ENCODE data around the gene CREB5. TPM values are rescaled to one million over a fixed set of nuclear protein-coding genes. Genes with fewer than 3 reads are reported as not detected.

The CREB5 gene
- polyA plus RNA-seq, 1 donor from 2014 or later: 3.7 TPM

GRCh38 chr7:28808796-28809533, 396.6 kb downstream of the CREB5 start:
- Histone ChIP-seq H4K20me1 (ENCODE audit: insufficient read depth) (no peaks in the 10 kb centered on the region), H3K9ac (ENCODE audit: low read length) (no peak overlapping the region), H3K27me3 (ENCODE audit: insufficient read depth, low read depth, low read length) (no peaks in the 10 kb centered on the region), H3K79me2 (replicated peaks; ENCODE audit: insufficient read depth, low read length) (no peaks in the 10 kb centered on the region), H2AFZ (ENCODE audit: low read depth, low read length) (no peak overlapping the region), H3K9me2 (ENCODE audit: insufficient read depth, low read length) (no peaks in the 10 kb centered on the region), H3K36me3 (ENCODE audit: insufficient read depth, low read length) (no peaks in the 10 kb centered on the region), H3K9me3 (ENCODE audit: low read length) (no peaks in the 10 kb centered on the region), H3K4me3 (ENCODE audit: low read length) (no peak overlapping the region), H3F3A (ENCODE audit: insufficient read depth, low read length, poor library complexity, severe bottlenecking) (no peaks in the 10 kb centered on the region), H3K27ac (ENCODE audit: low read length) (no peak overlapping the region), H3K4me2 (ENCODE audit: low read length) (no peak overlapping the region)
- TF ChIP-seq EZH2 (IDR thresholded peaks at IDR 0.05; ENCODE audit: borderline replicate concordance, insufficient read depth, low read length, poor library complexity, severe bottlenecking): no peak
- no peak for TF ChIP-seq SMC3 (conservative IDR thresholded peaks at IDR 0.05; ENCODE audit: poor library complexity)
- no peak for TF ChIP-seq TAF1 (IDR thresholded peaks at IDR 0.05; ENCODE audit: low read depth)
- no peak for TF ChIP-seq CTCF (IDR thresholded peaks at IDR 0.05; ENCODE audit: poor library complexity, severe bottlenecking)
- TF ChIP-seq POLR2AphosphoS5 (IDR thresholded peaks at IDR 0.05): no peak
- TF ChIP-seq RAD21 (conservative IDR thresholded peaks at IDR 0.05): no peak
- TF ChIP-seq EP300 (conservative IDR thresholded peaks at IDR 0.05; ENCODE audit: poor library complexity, severe bottlenecking): no peak
- TF ChIP-seq MXI1 (conservative IDR thresholded peaks at IDR 0.05; ENCODE audit: poor library complexity, severe bottlenecking): no peak
- no peak for TF ChIP-seq REST (IDR thresholded peaks at IDR 0.05; ENCODE audit: borderline replicate concordance)

GRCh38 chr7:28811008-28811407, 398.7 kb downstream of the CREB5 start:
- no peak overlapping the region for H3K27ac ChIP-seq (ENCODE audit: low read length)
- no peak for TF ChIP-seq SMC3 (conservative IDR thresholded peaks at IDR 0.05; ENCODE audit: poor library complexity)
- TF ChIP-seq EZH2 (IDR thresholded peaks at IDR 0.05; ENCODE audit: borderline replicate concordance, insufficient read depth, low read length, poor library complexity, severe bottlenecking): no peak
- no peak for TF ChIP-seq MXI1 (conservative IDR thresholded peaks at IDR 0.05; ENCODE audit: poor library complexity, severe bottlenecking)
- no peak for TF ChIP-seq EP300 (conservative IDR thresholded peaks at IDR 0.05; ENCODE audit: poor library complexity, severe bottlenecking)
- TF ChIP-seq REST (IDR thresholded peaks at IDR 0.05; ENCODE audit: borderline replicate concordance): no peak
- TF ChIP-seq RAD21 (conservative IDR thresholded peaks at IDR 0.05): no peak
- no peak for TF ChIP-seq CTCF (IDR thresholded peaks at IDR 0.05; ENCODE audit: poor library complexity, severe bottlenecking)
- TF ChIP-seq POLR2AphosphoS5 (IDR thresholded peaks at IDR 0.05): no peak
- TF ChIP-seq TAF1 (IDR thresholded peaks at IDR 0.05; ENCODE audit: low read depth): no peak
- no peak overlapping the region for H3K4me2 ChIP-seq (ENCODE audit: low read length)
- no peaks in the 10 kb centered on the region for H4K20me1 ChIP-seq (ENCODE audit: insufficient read depth)
- no peaks in the 10 kb centered on the region for H3F3A ChIP-seq (ENCODE audit: insufficient read depth, low read length, poor library complexity, severe bottlenecking)
- no peak overlapping the region for H2AFZ ChIP-seq (ENCODE audit: low read depth, low read length)
- no peak overlapping the region for H3K4me3 ChIP-seq (ENCODE audit: low read length)
- H3K9me3 ChIP-seq (ENCODE audit: low read length): no peaks in the 10 kb centered on the region
- no peaks in the 10 kb centered on the region for H3K27me3 ChIP-seq (ENCODE audit: insufficient read depth, low read depth, low read length)
- H3K9ac ChIP-seq (ENCODE audit: low read length): no peak overlapping the region
- no peaks in the 10 kb centered on the region for H3K79me2 ChIP-seq (replicated peaks; ENCODE audit: insufficient read depth, low read length)
- H3K36me3 ChIP-seq (ENCODE audit: insufficient read depth, low read length): no peaks in the 10 kb centered on the region
- H3K9me2 ChIP-seq (ENCODE audit: insufficient read depth, low read length): no peaks in the 10 kb centered on the region
